Activated T-cell treated with anti-CD3 and anti-CD28 coated beads for 4 hours (primary cell): ENCODE measurements around the gene HDAC8.
"Not testable (repeated sequence)": the region's sequence is repeated elsewhere in the genome, so short reads cannot be mapped to it uniquely, and the experiment has no call there.

Source experiments
- DNase-seq: peaks from one replicate; pipeline ENCODE4 v3.0.0-alpha.2; 2020

Gene HDAC8

DNA sequence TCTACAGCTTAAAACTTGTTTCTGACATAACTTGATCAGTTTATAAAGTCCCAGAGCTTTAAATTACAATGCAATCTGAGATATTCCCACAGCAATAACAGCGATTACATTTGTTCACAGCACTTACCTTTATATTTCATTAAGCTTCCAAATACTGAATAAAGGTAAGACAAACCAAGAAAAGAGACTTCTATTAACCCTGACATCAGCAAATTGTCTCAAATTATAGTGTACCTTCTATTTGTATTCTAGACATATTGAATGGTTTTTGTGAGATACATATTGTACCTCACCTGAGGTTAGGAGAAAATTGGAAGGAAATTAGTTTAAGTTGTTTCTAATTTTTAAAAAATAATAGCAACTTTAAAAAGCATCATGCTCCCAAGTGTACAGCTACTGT is 111.9 kb downstream of the HDAC8 start:
- no peak for DNase-seq

DNA sequence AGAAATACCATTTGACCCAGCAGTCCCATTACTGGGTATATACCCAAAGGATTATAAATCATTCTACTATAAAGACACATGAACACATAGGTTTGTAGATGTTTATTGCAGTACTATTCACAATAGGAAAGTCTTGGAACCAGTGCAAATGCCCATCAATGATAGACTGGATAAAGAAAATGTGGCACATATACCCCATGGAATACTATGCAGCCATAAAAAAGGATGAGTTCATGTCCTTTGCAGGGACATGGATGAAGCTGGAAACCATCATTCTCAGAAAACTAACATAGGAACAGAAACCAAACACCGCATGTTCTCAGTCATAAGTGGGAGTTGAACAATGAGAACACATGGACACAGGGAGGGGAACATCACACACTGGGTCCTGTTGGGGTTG is 123.6 kb downstream of the HDAC8 start:
- not testable (repeated sequence) for DNase-seq

DNA sequence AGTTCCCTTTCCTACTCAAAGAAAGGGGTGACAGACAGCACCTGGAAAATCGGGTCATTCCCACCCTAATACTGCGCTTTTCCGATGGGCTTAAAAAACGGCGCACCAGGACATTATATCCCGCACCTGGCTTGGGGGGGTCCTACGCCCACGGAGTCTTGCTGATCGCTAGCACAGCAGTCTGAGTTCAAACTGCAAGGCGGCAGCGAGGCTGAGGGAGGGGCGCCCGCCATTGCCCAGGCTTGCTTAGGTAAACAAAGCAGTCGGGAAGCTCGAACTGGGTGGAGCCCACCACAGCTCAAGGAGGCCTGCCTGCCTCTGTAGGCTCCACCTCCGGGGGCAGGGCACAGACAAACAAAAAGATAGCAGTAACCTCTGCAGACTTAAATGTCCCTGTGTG is 131.9 kb downstream of the HDAC8 start:
- DNase-seq: not testable (repeated sequence)

DNA sequence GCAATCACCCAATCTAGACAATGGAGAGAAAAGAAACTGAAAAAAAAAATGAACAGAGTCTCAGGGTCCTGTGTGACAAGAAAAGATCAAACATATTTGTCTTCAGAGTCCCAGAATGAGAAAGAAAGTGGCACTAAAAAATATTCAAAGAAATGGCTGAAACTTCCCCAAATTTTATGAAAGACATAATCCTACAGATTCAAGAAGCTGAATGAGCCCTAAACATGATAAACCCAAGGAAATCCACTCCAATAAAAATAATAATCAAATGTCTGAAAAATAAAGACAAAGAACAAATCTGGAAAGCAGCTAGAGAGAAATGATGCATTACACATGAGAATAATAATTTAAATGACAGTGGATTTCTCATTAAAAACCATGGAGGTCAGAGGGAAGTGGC is 136.6 kb downstream of the HDAC8 start:
- no peak for DNase-seq

DNA sequence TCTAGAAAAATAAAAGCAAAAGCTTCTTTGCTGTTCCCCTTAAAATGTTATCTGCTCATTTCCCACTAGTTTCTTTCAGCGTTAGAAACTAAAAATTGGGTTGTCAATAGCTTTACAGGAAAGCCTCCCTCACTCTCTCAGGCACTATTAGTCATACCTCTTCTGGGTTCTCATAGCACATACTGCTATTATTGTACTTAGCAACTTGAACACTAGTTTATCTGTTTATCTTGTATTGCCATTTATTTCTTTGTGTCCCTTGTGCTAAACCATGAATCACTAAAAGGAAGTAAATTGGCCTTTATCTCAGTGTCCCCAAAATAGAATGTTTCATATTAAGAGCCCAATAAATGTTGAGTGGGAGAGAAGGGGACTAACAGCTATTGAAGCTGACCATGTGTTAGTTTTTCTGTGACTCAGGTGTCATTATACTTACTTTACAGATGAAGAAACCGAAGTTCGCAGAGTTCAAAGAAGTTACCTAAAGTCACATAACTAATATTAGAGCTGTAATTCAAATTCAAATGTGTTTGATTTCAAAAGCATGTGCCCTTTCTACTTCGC is 142.2 kb downstream of the HDAC8 start:
- no peak for DNase-seq

DNA sequence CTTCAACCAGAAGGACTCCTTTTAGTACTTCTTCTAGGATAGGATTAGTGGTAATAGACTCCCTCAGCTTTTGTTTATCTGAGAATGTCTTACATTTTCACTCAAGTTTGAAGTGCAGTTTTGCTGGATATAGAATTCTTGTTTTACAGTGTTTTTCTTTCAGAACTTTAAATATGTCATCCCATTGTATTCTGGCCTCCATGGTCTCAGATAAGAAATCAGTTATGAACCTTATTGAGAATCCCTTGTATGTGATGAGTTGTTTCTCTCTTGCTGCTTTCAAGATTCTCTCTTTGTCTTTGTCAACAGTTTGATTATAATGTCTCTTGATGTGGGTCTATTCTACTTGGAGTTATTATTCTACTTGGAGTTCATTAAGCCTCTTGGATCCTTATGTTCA is 150.8 kb downstream of the HDAC8 start:
- DNase-seq: no peak

DNA sequence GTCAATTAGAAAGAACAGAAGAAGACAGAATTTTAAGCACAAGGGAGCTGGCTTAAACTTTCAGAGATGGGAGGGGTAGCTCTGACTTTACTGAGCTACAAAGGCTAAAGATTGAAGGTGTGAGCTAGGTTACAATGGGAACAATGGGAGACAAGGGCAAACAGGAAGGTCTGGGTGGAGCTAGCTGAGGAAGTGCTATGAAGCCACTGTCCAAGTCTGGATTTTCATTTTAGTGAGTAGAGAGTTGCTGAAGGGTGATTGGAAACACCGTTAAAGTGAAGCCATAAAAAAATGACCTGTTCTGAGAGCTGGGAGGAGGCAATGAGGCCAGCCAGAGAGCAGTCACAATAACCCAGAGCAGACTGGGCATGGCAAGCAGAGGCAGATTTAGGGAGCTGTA is 162.7 kb downstream of the HDAC8 start:
- DNase-seq: no peak

DNA sequence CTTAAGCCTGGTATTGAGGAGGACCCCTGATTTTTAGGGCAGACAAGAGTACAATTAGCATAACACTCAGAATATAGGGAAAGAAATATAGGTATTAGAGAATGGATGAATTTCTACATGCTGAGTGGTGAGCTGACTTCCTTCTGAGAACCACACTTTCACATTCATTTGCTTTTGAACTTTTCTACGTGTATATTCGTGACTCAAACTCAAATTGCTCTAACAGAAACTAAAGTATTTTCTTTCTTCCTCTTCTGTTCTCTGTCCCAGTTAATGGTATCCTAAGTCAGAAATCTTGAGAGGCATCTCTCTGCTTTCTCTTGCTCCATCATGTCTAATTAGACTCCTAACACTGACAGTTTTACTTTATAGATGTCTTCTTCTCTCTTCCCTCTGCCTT is 163.8 kb downstream of the HDAC8 start:
- no peak for DNase-seq

DNA sequence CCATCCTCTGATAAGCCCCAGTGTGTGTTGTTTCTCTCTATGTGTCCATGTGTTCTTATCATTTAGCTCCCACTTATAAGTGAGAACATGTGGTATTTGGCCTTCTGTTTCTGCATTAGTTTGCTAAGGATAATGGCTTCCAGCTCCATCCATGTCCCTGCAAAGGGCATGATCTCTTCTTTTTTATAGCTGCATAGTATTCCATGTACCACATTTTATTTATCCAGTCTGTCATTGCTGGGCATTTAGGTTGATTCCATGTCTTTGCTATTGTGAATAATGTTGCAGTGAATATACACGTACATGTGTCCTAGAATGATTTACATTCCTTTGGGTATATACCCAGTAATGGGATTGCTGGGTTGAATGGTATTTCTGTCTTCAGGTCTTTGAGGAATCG is 167.5 kb downstream of the HDAC8 start:
- not testable (repeated sequence) for DNase-seq

DNA sequence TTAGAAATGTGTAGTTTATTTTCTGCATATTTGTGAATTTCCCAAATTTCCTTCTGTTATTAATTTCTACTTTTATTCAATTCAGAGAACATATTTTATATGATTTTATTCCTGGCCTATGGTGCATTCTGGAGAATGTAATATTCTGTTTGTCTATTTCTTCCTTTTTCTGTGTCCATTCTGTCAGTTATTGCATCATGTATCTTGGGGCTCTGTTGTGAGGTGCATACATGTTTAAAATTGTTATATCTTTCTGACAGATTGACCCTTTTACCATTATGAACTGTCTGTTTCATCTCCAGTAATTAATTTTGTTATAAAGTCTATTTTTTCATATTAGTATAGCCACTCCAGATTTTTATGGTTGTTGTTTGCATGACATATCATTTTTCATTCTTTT is 170.0 kb downstream of the HDAC8 start:
- DNase-seq: no peak

DNA sequence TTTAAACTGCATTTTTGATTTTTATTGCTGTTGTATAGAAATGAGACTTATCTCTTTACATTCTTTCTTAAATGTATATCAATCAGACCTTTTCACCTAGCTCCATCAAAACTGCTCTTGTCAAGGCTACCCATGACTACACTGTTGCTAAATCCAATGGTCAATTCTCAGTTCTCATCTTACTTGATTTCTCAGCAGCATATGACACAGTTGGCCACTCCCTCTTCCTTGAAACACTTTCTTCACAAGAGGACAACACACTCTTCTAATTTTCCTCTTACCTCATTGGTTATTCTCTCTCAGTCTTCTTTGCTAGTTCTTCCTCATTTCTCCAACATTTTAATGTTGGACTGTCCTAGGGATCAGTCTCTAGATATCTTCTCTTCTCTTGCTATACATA is 172.8 kb downstream of the HDAC8 start:
- DNase-seq: no peak

DNA sequence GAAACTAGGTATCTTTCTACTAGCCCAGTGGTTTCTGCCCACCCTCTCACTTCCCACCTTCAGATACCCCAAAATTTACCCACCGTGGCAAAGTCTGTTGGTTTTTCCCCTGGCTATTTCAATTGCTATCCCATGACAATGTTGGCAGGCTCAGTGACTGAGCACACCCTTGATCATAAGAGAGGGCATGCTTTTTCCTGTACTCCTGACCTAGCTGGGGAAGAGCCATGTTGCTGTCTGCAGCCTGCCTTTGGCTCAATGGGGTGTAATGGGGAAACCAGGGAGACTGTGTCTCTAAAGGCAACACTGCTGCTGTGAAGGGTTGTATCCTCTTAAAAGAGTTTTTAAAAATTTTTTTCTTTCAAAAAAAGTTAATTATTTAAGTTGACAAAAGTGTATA is 176.5 kb downstream of the HDAC8 start:
- DNase-seq: no peak

DNA sequence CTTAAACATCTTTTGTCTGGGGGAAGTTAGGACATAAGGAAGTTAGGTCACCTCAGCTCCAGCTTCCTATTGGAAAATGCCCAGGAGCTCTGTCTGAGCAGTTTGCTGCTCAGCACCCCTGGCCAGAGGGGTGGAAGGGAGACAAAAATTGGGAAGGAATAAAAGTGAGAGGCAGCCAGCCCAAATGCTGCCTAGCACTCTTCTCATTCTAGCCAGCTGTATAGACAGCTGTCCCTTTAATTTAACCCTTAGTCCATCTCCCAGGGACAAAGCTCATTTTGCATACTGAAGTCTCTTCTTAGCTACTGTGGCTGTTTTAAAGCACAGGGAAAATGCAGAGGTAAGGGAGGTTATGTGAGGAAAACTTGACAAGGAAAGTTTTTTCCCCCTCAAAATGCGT is 177.4 kb downstream of the HDAC8 start:
- no peak for DNase-seq

DNA sequence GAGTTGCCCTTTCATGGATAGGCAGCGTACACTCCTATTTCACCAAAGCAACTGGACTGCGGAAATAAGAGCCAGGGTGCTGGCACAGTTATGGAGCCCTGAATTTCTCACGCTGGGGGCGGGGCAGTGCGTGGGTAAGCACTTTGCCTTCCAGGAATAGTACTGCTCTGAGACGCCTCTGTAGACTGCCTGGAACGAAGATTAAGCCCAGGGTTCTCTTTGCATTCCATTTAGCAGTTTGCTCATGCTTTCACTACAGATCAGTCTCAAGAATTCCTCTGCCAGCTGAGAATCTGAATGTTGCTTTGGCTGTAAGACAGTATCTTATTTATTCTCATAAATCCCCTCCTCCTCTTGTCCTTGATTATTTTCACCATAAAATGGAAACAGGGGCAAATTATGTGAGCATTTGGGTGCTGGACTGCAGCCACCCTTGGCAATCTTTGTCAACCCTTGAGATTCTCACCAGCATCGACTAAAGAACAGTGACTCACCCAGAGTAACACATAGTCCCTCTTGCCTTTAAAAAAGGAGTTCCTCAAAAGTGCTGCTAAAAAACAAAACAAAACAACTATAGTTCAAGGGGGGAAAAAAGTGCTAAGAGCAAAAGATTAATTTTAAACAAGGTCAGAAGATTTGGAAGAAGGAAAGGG is 178.0 kb downstream of the HDAC8 start:
- DNase-seq: no peak

DNA sequence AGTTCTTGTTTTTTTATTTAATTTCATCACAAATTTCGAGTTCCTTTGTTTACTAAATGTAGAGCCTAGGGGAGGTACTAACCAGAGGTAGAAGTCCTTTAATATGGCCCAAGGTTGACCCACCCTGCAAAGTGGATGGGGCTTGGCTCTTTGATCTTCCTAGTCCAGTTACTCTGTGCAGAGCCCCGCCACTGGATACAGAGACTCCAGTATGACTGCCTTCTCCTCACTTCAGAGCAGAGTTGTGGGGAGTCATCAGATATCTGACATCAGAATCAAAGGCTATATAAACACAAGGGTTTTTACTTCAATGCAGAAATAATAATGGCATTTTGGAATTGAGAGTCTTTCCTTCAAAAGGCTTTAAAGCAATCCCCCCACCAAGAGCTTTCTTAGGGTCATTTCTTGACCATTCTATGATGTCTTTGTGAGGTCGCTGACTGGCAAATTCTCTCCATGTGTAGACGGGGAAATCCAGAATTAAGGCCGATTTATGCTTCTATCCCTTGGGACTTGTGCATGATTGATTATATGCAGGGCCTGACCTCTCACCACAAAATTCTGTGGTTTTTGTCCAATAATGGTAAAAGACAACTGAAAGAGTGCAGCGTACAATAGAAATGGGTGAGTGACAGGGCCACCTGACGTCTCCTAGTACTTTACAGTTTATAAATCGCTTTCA is 178.7 kb downstream of the HDAC8 start:
- DNase-seq: no peak

DNA sequence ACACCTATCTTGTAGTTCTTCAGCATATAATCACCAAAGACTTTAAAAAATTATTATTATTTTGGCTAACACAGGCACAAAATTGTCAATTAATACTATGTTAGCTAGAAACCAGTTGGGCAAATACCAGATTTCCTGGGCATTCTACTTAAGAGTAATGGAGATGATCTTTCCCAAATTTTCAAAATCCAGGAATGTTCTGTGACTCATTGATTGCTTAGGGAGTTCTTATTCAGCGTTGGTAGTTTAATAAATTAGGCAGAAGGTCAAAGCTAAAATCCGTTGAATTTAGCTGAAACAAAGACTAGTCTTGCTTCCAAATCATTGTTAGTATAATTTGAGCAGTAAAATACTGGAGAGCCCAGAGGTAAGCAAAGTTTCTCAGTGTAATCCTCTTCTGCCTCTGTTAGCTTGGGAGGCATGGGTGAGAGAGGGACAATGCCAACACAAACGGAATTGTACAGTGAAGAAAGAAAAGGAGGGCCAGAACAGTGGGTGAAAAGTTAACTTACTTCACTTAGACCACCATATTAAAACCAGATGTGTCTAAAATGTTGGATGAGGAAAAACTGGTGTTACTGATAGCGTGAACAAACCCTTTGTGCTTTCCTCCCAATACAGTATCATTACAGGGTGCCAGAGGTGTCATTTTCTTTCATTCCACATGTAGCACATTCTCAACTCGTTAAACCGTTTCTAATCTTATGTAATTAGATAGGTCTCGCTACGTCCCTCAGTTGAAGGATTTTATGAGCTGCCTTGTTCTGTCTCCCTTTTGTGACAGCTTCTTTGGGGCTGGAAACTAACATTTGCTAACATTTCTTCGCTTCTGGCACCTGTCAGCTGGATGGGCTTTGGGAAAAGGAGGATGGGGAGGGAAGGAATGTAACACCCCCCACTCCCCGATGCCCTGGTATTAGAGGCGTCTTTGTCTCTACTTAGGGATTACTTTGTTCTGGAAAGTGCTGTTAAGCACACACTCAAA is 179.5 kb downstream of the HDAC8 start:
- no peak for DNase-seq

DNA sequence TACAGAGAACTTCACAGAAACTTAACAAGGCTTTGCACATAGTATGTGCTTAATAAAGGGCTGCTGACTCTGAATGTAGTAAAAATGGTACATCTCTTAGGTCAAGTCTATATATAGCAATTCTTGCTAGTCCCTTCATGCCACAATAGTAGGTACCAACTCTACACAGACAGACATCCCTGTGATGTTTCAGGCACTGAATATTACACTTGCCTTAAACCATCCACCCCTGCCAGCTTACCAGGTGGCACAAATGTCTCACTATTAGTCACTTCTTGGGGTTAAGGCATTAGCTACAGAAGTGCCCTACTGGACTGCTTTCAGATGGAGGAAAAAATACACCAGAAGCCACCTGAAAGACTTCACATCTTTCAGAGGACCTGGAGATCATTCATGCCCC is 180.6 kb downstream of the HDAC8 start:
- no peak for DNase-seq

DNA sequence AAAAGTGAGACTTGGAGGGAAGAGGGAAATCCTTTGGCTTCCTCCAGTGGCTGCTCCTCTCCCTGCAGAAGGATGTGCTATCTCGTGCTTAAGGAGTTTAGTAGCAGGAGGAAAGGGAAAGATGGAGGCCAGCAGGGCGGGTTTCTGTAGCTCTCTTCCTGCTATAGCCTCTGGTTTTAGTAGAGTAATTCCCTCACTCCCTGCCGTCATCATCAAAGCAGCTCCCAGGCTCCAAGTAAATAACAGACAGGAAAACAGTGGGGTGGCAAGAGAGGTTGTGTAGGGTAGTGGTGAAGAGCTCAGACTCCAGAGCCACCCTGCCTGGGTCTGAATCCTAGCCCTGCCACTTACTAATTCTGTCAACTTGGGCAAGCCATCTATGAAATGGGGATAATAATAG is 185.4 kb downstream of the HDAC8 start:
- DNase-seq: no peak

DNA sequence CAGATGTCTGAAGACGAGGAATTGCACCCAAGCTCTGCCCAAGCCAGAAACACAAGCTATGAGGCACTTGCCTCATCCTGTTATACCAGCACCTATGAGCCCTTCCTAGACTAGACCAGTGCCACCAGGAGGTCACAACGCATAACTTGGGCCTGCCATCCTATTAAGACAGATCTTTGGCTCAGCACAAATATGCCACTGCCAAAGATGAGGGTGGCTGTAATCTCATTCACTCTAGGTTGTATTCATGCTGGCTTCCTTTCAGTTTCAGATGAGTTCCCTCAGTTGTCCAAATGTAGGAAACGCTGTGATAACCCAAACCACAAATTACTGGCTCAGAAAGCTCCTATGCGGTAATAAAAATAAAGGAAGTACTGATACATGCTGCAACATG is 190.4 kb downstream of the HDAC8 start:
- DNase-seq: no peak

DNA sequence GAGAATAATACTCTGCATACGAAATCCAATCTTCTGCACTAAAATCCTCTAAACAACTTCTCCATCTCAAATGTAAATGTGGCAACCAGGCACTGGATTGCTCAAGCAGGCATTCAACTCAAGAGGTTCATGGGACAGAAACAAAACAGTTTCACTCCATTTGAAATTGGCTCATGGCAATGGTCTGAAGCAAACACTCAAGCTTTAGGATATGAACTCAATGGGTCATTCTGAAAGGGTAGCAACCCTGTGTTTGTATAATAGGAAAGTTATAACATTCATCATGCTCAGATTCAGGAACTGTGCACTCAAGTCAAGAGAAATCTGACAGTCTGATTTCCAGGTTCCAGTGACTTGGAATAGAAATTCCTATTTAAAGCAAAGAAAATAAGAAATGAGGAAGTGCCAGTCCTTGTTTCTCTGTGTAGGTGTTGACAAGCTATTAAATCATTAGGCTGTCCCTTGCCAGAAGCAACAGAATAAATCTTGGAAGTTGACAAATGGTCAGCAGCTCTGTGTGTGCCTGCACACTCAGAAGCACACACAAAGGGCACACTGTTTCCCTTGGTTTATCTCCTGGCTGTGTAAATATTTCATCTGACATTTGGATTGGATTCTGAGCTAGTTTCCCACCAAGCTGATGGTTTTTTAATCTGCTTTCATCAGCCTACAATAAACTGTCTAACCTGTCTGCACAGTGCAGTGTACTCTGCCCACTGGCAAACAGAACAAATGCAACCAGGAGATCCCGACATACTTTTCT is 191.0 kb downstream of the HDAC8 start:
- no peak for DNase-seq

DNA sequence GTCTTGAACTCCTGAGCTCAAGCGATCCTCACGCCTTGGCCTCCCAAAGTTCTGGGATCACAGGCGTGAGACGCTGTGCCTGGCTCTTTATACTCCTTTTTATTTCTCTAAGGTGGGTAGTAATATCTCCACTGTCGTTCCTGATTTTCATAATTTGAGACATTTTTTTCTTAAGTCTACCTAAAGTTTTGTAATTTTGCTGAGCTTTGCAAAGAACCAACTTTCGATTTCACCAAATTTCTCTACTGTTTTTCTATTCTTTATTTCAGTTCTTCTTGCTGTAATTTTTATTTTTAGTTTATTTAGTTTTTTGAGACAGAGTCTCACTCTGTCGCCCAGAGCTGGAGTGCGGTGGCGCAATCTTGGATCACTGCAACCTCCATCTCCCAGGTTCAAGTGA is 196.5 kb downstream of the HDAC8 start:
- DNase-seq: no peak

DNA sequence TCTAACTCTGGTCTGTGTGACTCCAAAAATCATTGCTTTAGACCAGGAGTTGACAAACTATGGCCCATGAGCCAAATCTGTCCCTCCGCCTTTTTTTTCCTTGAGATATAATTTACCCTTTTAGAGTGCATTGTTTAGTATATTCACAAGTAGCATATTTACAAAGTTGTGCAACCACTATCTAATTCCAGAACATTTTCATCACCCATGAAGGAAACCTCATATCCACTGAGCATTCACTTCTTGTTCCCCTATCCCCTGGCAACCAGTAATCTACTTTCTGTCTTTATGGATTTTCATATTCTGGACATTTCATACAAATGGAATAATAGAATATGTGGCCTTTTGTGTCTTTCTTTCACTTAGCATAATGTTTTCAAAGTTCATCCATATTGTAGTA is 199.5 kb downstream of the HDAC8 start:
- DNase-seq: no peak

DNA sequence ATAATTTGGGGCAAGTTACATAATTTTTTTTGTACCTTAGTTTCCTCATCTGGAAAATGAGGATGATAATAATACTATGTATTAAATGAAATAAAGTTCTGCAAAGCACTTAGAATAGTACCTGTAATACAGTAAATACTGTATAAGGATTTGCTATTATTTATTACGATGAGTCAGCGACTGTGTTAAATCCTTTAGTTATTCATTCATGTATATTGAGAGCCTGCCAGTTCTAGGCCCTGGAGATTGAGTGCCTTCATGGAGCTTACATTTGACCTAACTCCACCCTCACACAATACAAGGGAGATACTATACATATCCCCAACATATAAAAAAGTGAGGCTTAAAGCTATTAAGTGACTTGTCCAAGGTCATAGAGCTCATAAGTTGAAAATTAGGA is 199.9 kb downstream of the HDAC8 start:
- DNase-seq: no peak
